ENCODE measurements around the gene KRTCAP2.

The KRTCAP2 gene

GRCh38 chr1:155130272-155131006, 42.7 kb downstream of the KRTCAP2 start:
- peaks cover 53% of the 10 kb centered on the region for H3K79me1 ChIP-seq (ENCODE audit: low read length)
- no CpG with 5 or more reads among the region's 6 CpGs for WGBS (ENCODE audit: extremely low coverage, insufficient coverage, insufficient read length)
- no peak for DNase-seq

GRCh38 chr1:155128755-155129473, 44.2 kb downstream of the KRTCAP2 start:
- H3K4ac ChIP-seq (ENCODE audit: low read depth, low read length): peak overlapping the region; percentile 91
- peak overlapping the region; percentile 92 for H2AK5ac ChIP-seq (ENCODE audit: low read length)
- H3K27me3 ChIP-seq (ENCODE audit: insufficient read depth, low read length): no peaks in the 10 kb centered on the region
- H3K79me2 ChIP-seq (ENCODE audit: control insufficient read depth, insufficient read depth, low read length, poor library complexity): peaks cover 33% of the 10 kb centered on the region
- peak overlapping the region; percentile 71 for H4K12ac ChIP-seq (ENCODE audit: low read depth, low read length)
- H3K36me3 ChIP-seq (ENCODE audit: control insufficient read depth in 1 of 2, insufficient read depth in 2 of 2, low read length in 2 of 2): peaks cover 23 to 25% of the 10 kb centered on the region in 2 experiments
- peaks cover 57% of the 10 kb centered on the region for H3K79me1 ChIP-seq (ENCODE audit: low read length)
- peak overlapping the region; percentile 27 for H2AFZ ChIP-seq (ENCODE audit: insufficient read depth, low read length, poor library complexity)
- peak overlapping the region; percentile 98 for H2BK5ac ChIP-seq (ENCODE audit: low read depth, low read length, poor library complexity)
- no CpG with 5 or more reads among the region's 14 CpGs for WGBS (ENCODE audit: extremely low coverage, insufficient coverage, insufficient read length)
- peak overlapping the region; percentile 95 for H2BK120ac ChIP-seq (ENCODE audit: insufficient read depth, low read length, poor library complexity)
- H3K27ac ChIP-seq (ENCODE audit: low read depth, low read length): peak overlapping the region; percentile 99
- H4K8ac ChIP-seq (ENCODE audit: low read depth, low read length): peak overlapping the region; percentile 88
- peak overlapping the region; percentile 91 for H3K18ac ChIP-seq (ENCODE audit: low read length)
- peak overlapping the region; percentile 95 for H3K9ac ChIP-seq (ENCODE audit: low read length)
- H3K23ac ChIP-seq (ENCODE audit: low read length): no peak overlapping the region
- H3K14ac ChIP-seq (ENCODE audit: low read length): peak overlapping the region; percentile 95
- H3K4me1 ChIP-seq (ENCODE audit: control insufficient read depth in 1 of 2, insufficient read depth in 2 of 2, low read length in 2 of 2): peaks cover 41 to 50% of the 10 kb centered on the region in 2 experiments
- DNase-seq: peak in 1 of 2 donors; percentile 31
- peak overlapping the region; percentile 75 for H3K4me2 ChIP-seq (ENCODE audit: low read length)
- H4K91ac ChIP-seq (ENCODE audit: low read depth, low read length): peak overlapping the region; percentile 99
- H2BK12ac ChIP-seq (ENCODE audit: low read length): peak overlapping the region; percentile 29
- H3K4me3 ChIP-seq (ENCODE audit: low read depth, low read length): peak overlapping the region; percentile 81
- peaks cover 2% of the 10 kb centered on the region for H3K9me3 ChIP-seq (ENCODE audit: insufficient read depth, low read depth, low read length)

More at GRCh38 chr1:155130272-155131006, 42.7 kb downstream of the KRTCAP2 start:
- Histone ChIP-seq H4K12ac (ENCODE audit: low read depth, low read length) (no peak overlapping the region), H3K4ac (ENCODE audit: low read depth, low read length) (peak overlapping the region; percentile 57), H3K23ac (ENCODE audit: low read length) (no peak overlapping the region), H3K36me3 (ENCODE audit: control insufficient read depth in 1 of 2, insufficient read depth in 2 of 2, low read length in 2 of 2) (peaks cover 30 to 33% of the 10 kb centered on the region in 2 experiments), H3K27me3 (ENCODE audit: insufficient read depth, low read length) (no peaks in the 10 kb centered on the region), H2BK120ac (ENCODE audit: insufficient read depth, low read length, poor library complexity) (peak overlapping the region; percentile 62), H3K14ac (ENCODE audit: low read length) (peak overlapping the region; percentile 56), H3K9ac (ENCODE audit: low read length) (peak overlapping the region; percentile 81), H2AK5ac (ENCODE audit: low read length) (peak overlapping the region; percentile 9), H3K4me3 (ENCODE audit: low read depth, low read length) (peak overlapping the region; percentile 67), H3K4me2 (ENCODE audit: low read length) (peak overlapping the region; percentile 75), H2BK12ac (ENCODE audit: low read length) (peak overlapping the region; percentile 8), H3K9me3 (ENCODE audit: insufficient read depth, low read depth, low read length) (peaks cover 2% of the 10 kb centered on the region), H4K8ac (ENCODE audit: low read depth, low read length) (peak overlapping the region; percentile 14), H3K27ac (ENCODE audit: low read depth, low read length) (peak overlapping the region; percentile 99), H2AFZ (ENCODE audit: insufficient read depth, low read length, poor library complexity) (no peak overlapping the region), H3K79me2 (ENCODE audit: control insufficient read depth, insufficient read depth, low read length, poor library complexity) (peaks cover 34% of the 10 kb centered on the region), H2BK5ac (ENCODE audit: low read depth, low read length, poor library complexity) (peak overlapping the region; percentile 88), H3K4me1 (ENCODE audit: control insufficient read depth in 1 of 2, insufficient read depth in 2 of 2, low read length in 2 of 2) (peaks cover 41 to 45% of the 10 kb centered on the region in 2 experiments), H3K18ac (ENCODE audit: low read length) (peak overlapping the region; percentile 30), H4K91ac (ENCODE audit: low read depth, low read length) (peak overlapping the region; percentile 97)

GRCh38 chr1:155127967-155128754, 44.9 kb downstream of the KRTCAP2 start:
- Histone ChIP-seq H3K9me3 (ENCODE audit: insufficient read depth, low read depth, low read length) (peaks cover 2% of the 10 kb centered on the region), H4K8ac (ENCODE audit: low read depth, low read length) (peak overlapping the region; percentile 64), H3K14ac (ENCODE audit: low read length) (peak overlapping the region; percentile 93), H2BK12ac (ENCODE audit: low read length) (peak overlapping the region; percentile 25), H2AK5ac (ENCODE audit: low read length) (peak overlapping the region; percentile 61), H2BK120ac (ENCODE audit: insufficient read depth, low read length, poor library complexity) (peak overlapping the region; percentile 82), H3K9ac (ENCODE audit: low read length) (peak overlapping the region; percentile 95), H3K79me1 (ENCODE audit: low read length) (peaks cover 57% of the 10 kb centered on the region), H3K4me1 (ENCODE audit: control insufficient read depth in 1 of 2, insufficient read depth in 2 of 2, low read length in 2 of 2) (peaks cover 35 to 45% of the 10 kb centered on the region in 2 experiments), H3K79me2 (ENCODE audit: control insufficient read depth, insufficient read depth, low read length, poor library complexity) (peaks cover 33% of the 10 kb centered on the region), H3K4ac (ENCODE audit: low read depth, low read length) (peak overlapping the region; percentile 91), H3K23ac (ENCODE audit: low read length) (no peak overlapping the region), H3K18ac (ENCODE audit: low read length) (peak overlapping the region; percentile 77), H3K4me2 (ENCODE audit: low read length) (peak overlapping the region; percentile 75), H3K27ac (ENCODE audit: low read depth, low read length) (peak overlapping the region; percentile 99), H4K12ac (ENCODE audit: low read depth, low read length) (peak overlapping the region; percentile 44), H2AFZ (ENCODE audit: insufficient read depth, low read length, poor library complexity) (peak overlapping the region; percentile 8), H2BK5ac (ENCODE audit: low read depth, low read length, poor library complexity) (peak overlapping the region; percentile 98), H3K36me3 (ENCODE audit: control insufficient read depth in 1 of 2, insufficient read depth in 2 of 2, low read length in 2 of 2) (peaks cover 16 to 18% of the 10 kb centered on the region in 2 experiments), H4K91ac (ENCODE audit: low read depth, low read length) (peak overlapping the region; percentile 99), H3K4me3 (ENCODE audit: low read depth, low read length) (peak overlapping the region; percentile 81), H3K27me3 (ENCODE audit: insufficient read depth, low read length) (no peaks in the 10 kb centered on the region)
- no CpG with 5 or more reads among the region's 17 CpGs for WGBS (ENCODE audit: extremely low coverage, insufficient coverage, insufficient read length)
- DNase-seq: no peak

Data from trophoblast cell (in vitro differentiated cells and primary cell).